ENCODE measurements around the gene KIF21A.

The KIF21A gene

GRCh38 chr12:39389399-39390150 lies 53.3 kb downstream of the KIF21A start:
- DNase-seq: no peak

GRCh38 chr12:39386335-39386734 lies 56.6 kb downstream of the KIF21A start:
- no peak for DNase-seq

- DNase-seq: no peak
Observed at GRCh38 chr12:39383114-39383513, 59.8 kb downstream of the KIF21A start.

- DNase-seq: no peak
Observed at GRCh38 chr12:39380090-39380489, 62.8 kb downstream of the KIF21A start.

- DNase-seq: no peak
Observed at GRCh38 chr12:39378341-39378740, 64.6 kb downstream of the KIF21A start.

GRCh38 chr12:39375206-39375808 lies 67.6 kb downstream of the KIF21A start:
- DNase-seq: peak; percentile 16

GRCh38 chr12:39372929-39373328 lies 70.0 kb downstream of the KIF21A start:
- peak; percentile 44 for DNase-seq

- DNase-seq: no peak
Observed at GRCh38 chr12:39372204-39372925, 70.6 kb downstream of the KIF21A start.

- DNase-seq: no peak
Observed at GRCh38 chr12:39369756-39370155, 73.2 kb downstream of the KIF21A start.

- no peak for DNase-seq
Observed at GRCh38 chr12:39368891-39369290, 74.0 kb downstream of the KIF21A start.

- DNase-seq: no peak
Observed at GRCh38 chr12:39368096-39368495, 74.8 kb downstream of the KIF21A start.

- DNase-seq: no peak
Observed at GRCh38 chr12:39367494-39367893, 75.4 kb downstream of the KIF21A start.

- DNase-seq: no peak
Observed at GRCh38 chr12:39365364-39366001, 77.4 kb downstream of the KIF21A start.

GRCh38 chr12:39364196-39364595 lies 78.7 kb downstream of the KIF21A start:
- no peak for DNase-seq

GRCh38 chr12:39359645-39360044 lies 83.3 kb downstream of the KIF21A start:
- no peak for DNase-seq

GRCh38 chr12:39357041-39357440 lies 85.9 kb downstream of the KIF21A start:
- no peak for DNase-seq

GRCh38 chr12:39355841-39356240 lies 87.1 kb downstream of the KIF21A start:
- DNase-seq: no peak

- DNase-seq: no peak
Observed at GRCh38 chr12:39354955-39355354, 88.0 kb downstream of the KIF21A start.

GRCh38 chr12:39352471-39353017 lies 90.4 kb downstream of the KIF21A start:
- no peak for DNase-seq

GRCh38 chr12:39351153-39351552 lies 91.8 kb downstream of the KIF21A start:
- DNase-seq: no peak

GRCh38 chr12:39348941-39349626 lies 93.8 kb downstream of the KIF21A start:
- DNase-seq: no peak

GRCh38 chr12:39348523-39348922 lies 94.4 kb downstream of the KIF21A start:
- DNase-seq: no peak

GRCh38 chr12:39344926-39345325 lies 98.0 kb downstream of the KIF21A start:
- no peak for DNase-seq

All from CD4-positive, alpha-beta T cell treated with Interleukin-10 for 1 hour (primary cell).